Subcutaneous adipose tissue (tissue), 4 donors: Measurements from ENCODE around the gene MSMP. TPM values are rescaled to one million over a fixed set of nuclear protein-coding genes. Genes with fewer than 3 reads are reported as not detected.

ENCODE experiments used
- CTCF ChIP-seq: fragments of 450-650 bp; IDR thresholded peaks from one replicate; pipeline ENCODE4 v1.5.1; 2016; ENCODE audit warnings: low read depth, mild to moderate bottlenecking, control low read depth, antibody characterized with exemption, moderate library complexity
- total RNA-seq, 4 donors: library from RNA; depleted of rRNA; stranded (reverse); fragments of >200 nt; gene quantifications; one replicate each; pipeline ENCODE4 v1.1.0, GENCODE V29; 2016

Gene MSMP
- total RNA-seq, 4 donors from 2014 or later: not detected

GRCh38 chr9:35728041-35728971, 25.8 kb downstream of the MSMP start:
- TF ChIP-seq CTCF: no peak

GRCh38 chr9:35727676-35728040, 26.4 kb downstream of the MSMP start:
- TF ChIP-seq CTCF: no peak

GRCh38 chr9:35726931-35727330, 27.1 kb downstream of the MSMP start:
- TF ChIP-seq CTCF: no peak

GRCh38 chr9:35725362-35725761, 28.7 kb downstream of the MSMP start:
- TF ChIP-seq CTCF: no peak

- no peak for TF ChIP-seq CTCF
Observed at GRCh38 chr9:35723908-35724307, 30.2 kb downstream of the MSMP start.

- no peak for TF ChIP-seq CTCF
Observed at GRCh38 chr9:35723426-35723825, 30.6 kb downstream of the MSMP start.

- no peak for TF ChIP-seq CTCF
Observed at GRCh38 chr9:35719546-35719945, 34.5 kb downstream of the MSMP start.
